Stomach (tissue), 4 donors: ENCODE results near the gene ADGRG1.

ENCODE experiments used
- CTCF ChIP-seq, 7 experiments: fragments of 450-650 bp in 4 of 7; fragments of 200-600 bp in 3 of 7; sonication (generic) in 3 of 7; IDR thresholded peaks; one replicate each; pipeline ENCODE4 v1.5.1; 2016 to 2019; ENCODE audit warnings: antibody characterized with exemption in 7 of 7, control low read depth in 2 of 7, mild to moderate bottlenecking in 1 of 7
- POLR2A ChIP-seq, 4 donors: fragments of 450-650 bp; IDR thresholded peaks; one replicate each; pipeline ENCODE4 v1.6.1; 2016; ENCODE audit warnings: antibody characterized with exemption in 4 of 4, control low read depth in 2 of 4, mild to moderate bottlenecking in 1 of 4, moderate library complexity in 1 of 4

GRCh38 chr16:57657228-57657627 lies 28.8 kb downstream of the ADGRG1 start:
- TF ChIP-seq CTCF (IDR thresholded peaks at IDR 0.05) (no peak), POLR2A (IDR thresholded peaks at IDR 0.05) (no peak)
